T-helper 1 cell (primary cell): ENCODE results near the gene CETP.
"Not testable (repeated sequence)": the region's sequence is repeated elsewhere in the genome, so short reads cannot be mapped to it uniquely, and the experiment has no call there.

ENCODE experiments used
- DNase-seq, 5 donors: peaks; one replicate each; pipeline ENCODE4 v3.0.0-alpha.2; 2012 to 2020

Gene CETP

GRCh38 chr16:56999409-57000270, 37.9 kb downstream of the CETP start:
- DNase-seq: peak in 3 of 5 donors; percentile 31 to 43 (median 37)

GRCh38 chr16:57000271-57001025, 38.7 kb downstream of the CETP start:
- DNase-seq: peak in 1 of 5 donors; percentile 63

- DNase-seq: no peak
Observed at GRCh38 chr16:57001026-57001679, 39.4 kb downstream of the CETP start.

- no peak for DNase-seq
Observed at GRCh38 chr16:57003439-57004386, 42.0 kb downstream of the CETP start.

GRCh38 chr16:57004387-57005250, 42.9 kb downstream of the CETP start:
- no peak for DNase-seq

- not testable (repeated sequence) for DNase-seq
Observed at GRCh38 chr16:57005597-57005996, 43.8 kb downstream of the CETP start.

GRCh38 chr16:57007050-57007449, 45.3 kb downstream of the CETP start:
- DNase-seq: no peak

- no peak for DNase-seq
Observed at GRCh38 chr16:57007530-57007929, 45.8 kb downstream of the CETP start.

GRCh38 chr16:57008440-57008839, 46.7 kb downstream of the CETP start:
- no peak for DNase-seq

GRCh38 chr16:57009643-57010170, 48.0 kb downstream of the CETP start:
- DNase-seq: no peak

GRCh38 chr16:57012353-57012752, 50.6 kb downstream of the CETP start:
- no peak for DNase-seq

- DNase-seq: no peak
Observed at GRCh38 chr16:57013229-57013628, 51.5 kb downstream of the CETP start.

- no peak for DNase-seq
Observed at GRCh38 chr16:57013902-57014301, 52.2 kb downstream of the CETP start.

GRCh38 chr16:57016301-57016700, 54.6 kb downstream of the CETP start:
- DNase-seq: no peak

- no peak for DNase-seq
Observed at GRCh38 chr16:57016831-57017230, 55.1 kb downstream of the CETP start.

GRCh38 chr16:57017251-57017650, 55.5 kb downstream of the CETP start:
- no peak for DNase-seq

- no peak for DNase-seq
Observed at GRCh38 chr16:57019746-57020145, 58.0 kb downstream of the CETP start.

- DNase-seq: no peak
Observed at GRCh38 chr16:57020651-57021050, 58.9 kb downstream of the CETP start.

GRCh38 chr16:57021757-57022156, 60.0 kb downstream of the CETP start:
- DNase-seq: no peak

- no peak for DNase-seq
Observed at GRCh38 chr16:57022445-57022844, 60.7 kb downstream of the CETP start.
